SK-N-SH (cell line): ENCODE measurements around the gene EIF3F. TPM values are rescaled to one million over a fixed set of nuclear protein-coding genes. Genes with fewer than 3 reads are reported as not detected.
A peak's percentile ranks its signal among the peaks of the same experiment; 100 is the strongest.

Source experiments
- CTCF ChIA-PET: fragments of 300-600, 350-600 bp; formaldehyde crosslinking; extraction: SDS; loops from one replicate; lab custom pipeline; 2021; lab: Yijun Ruan, JAX
- POLR2A ChIA-PET: fragments of 350-600 bp; sonication (Branson Sonifier 250); formaldehyde crosslinking; extraction: SDS; loops from one replicate; lab custom pipeline; 2020; ENCODE audit warnings: antibody characterized with exemption, inconsistent platforms; lab: Yijun Ruan, JAX
- DNase-seq: peaks from one replicate; pipeline ENCODE4 v3.0.0; 2012
- H2AFZ ChIP-seq: fragments of 200-600 bp; sonication (generic); 2 replicates; pipeline ENCODE4 v1.8.1; 2016; ENCODE audit warnings: antibody characterized with exemption, mild to moderate bottlenecking, low read depth
- H3F3A ChIP-seq: fragments of 200-600 bp; sonication (generic); replicated peaks from 2 replicates; pipeline ENCODE3; 2016; ENCODE audit warnings: antibody characterized with exemption, mild to moderate bottlenecking; ENCODE audit not compliant: insufficient read depth
- H3K27ac ChIP-seq, 2 experiments: fragments of 200-500 bp in 1 of 2; fragments of 200-600 bp in 1 of 2; sonication (Bioruptor generic) in 1 of 2; sonication (generic), shearing (Covaris generic) in 1 of 2; 2 replicates each; pipeline versions ENCODE4 v1.5.1 to v1.6.1; 2014 to 2016; ENCODE audit warnings: low read depth in 2 of 2, inconsistent platforms in 1 of 2, low read length in 1 of 2, mild to moderate bottlenecking in 1 of 2, mixed read lengths in 1 of 2
- H3K27me3 ChIP-seq: fragments of 200-600 bp; sonication (generic), shearing (Covaris generic); 2 replicates; pipeline ENCODE4 v1.6.1; 2016; ENCODE audit warnings: mixed run types; ENCODE audit not compliant: insufficient read depth
- H3K36me3 ChIP-seq, 2 experiments: fragments of 200-500 bp in 1 of 2; fragments of 200-600 bp in 1 of 2; sonication (Bioruptor generic) in 1 of 2; sonication (generic) in 1 of 2; replicated peaks in 1 of 2; 2 replicates each; pipeline versions ENCODE3 to v1.5.1; 2014 to 2016; ENCODE audit warnings: low read length in 1 of 2, mild to moderate bottlenecking in 1 of 2; ENCODE audit not compliant: insufficient read depth in 2 of 2, control insufficient read depth in 1 of 2
- H3K4me1 ChIP-seq, 2 experiments: fragments of 200-500 bp in 1 of 2; fragments of 200-600 bp in 1 of 2; sonication (Bioruptor generic) in 1 of 2; sonication (generic), shearing (Covaris generic) in 1 of 2; 2 replicates each; pipeline versions ENCODE4 v1.5.1 to v1.6.1; 2014 to 2016; ENCODE audit warnings: low read depth in 1 of 2, low read length in 1 of 2, mixed run types in 1 of 2; ENCODE audit not compliant: insufficient read depth in 2 of 2, control insufficient read depth in 1 of 2
- H3K4me2 ChIP-seq: fragments of 200-600 bp; sonication (generic), shearing (Covaris generic); 2 replicates; pipeline ENCODE4 v1.6.1; 2017; ENCODE audit warnings: mixed run types
- H3K4me3 ChIP-seq, 2 experiments: fragments of 200-500 bp in 1 of 2; fragments of 200-600 bp in 1 of 2; sonication (Bioruptor generic) in 1 of 2; sonication (generic), shearing (Covaris generic) in 1 of 2; 2 replicates each; pipeline versions ENCODE4 v1.5.1 to v1.8.1; 2014 to 2016; ENCODE audit warnings: low read depth in 2 of 2, inconsistent platforms in 1 of 2, low read length in 1 of 2, mild to moderate bottlenecking in 1 of 2, mixed read lengths in 1 of 2, moderate library complexity in 1 of 2
- H3K79me2 ChIP-seq: fragments of 200-600 bp; sonication (generic); 2 replicates; pipeline ENCODE4 v1.8.1; 2017; ENCODE audit warnings: mild to moderate bottlenecking; ENCODE audit not compliant: insufficient read depth
- H3K9ac ChIP-seq: fragments of 200-600 bp; sonication (generic); 2 replicates; pipeline ENCODE4 v1.6.1; 2017; ENCODE audit warnings: mixed run types
- H3K9me2 ChIP-seq: fragments of 200-600 bp; sonication (generic); 2 replicates; pipeline ENCODE4 v1.6.1; 2017; ENCODE audit warnings: mixed run types
- H3K9me3 ChIP-seq: fragments of 200-600 bp; sonication (generic); 2 replicates; pipeline ENCODE4 v1.6.1; 2017; ENCODE audit warnings: mixed run types, mild to moderate bottlenecking, moderate library complexity
- H4K20me1 ChIP-seq: fragments of 200-600 bp; sonication (generic); 2 replicates; pipeline ENCODE4 v1.6.1; 2017; ENCODE audit warnings: mild to moderate bottlenecking, mixed run types; ENCODE audit not compliant: insufficient read depth
- CHD2 ChIP-seq: fragments of 150-350 bp; IDR thresholded peaks from 2 replicates; pipeline ENCODE4 v1.6.1; 2018; ENCODE audit warnings: low read length; ENCODE audit not compliant: partially characterized antibody
- CTCF ChIP-seq: fragments of 200-600 bp; sonication (generic); IDR thresholded peaks from 2 replicates; pipeline ENCODE4 v1.6.1; 2017; ENCODE audit warnings: antibody characterized with exemption, mild to moderate bottlenecking, moderate library complexity
- ELF1 ChIP-seq: IDR thresholded peaks from 2 replicates; pipeline ENCODE4 v1.4.0; 2012
- EP300 ChIP-seq, 2 experiments: IDR thresholded peaks; 2 replicates each; pipeline versions ENCODE4 v1.4.0 to v1.6.1; 2012; ENCODE audit warnings: borderline replicate concordance in 1 of 2, low read depth in 1 of 2, low read length in 1 of 2
- EZH2phosphoT487 ChIP-seq: fragments of 200-600 bp; sonication (generic); IDR thresholded peaks from 2 replicates; pipeline ENCODE4 v1.6.1; 2017; ENCODE audit warnings: low read depth, mixed run types, mild to moderate bottlenecking, antibody characterized with exemption, moderate library complexity, borderline replicate concordance
- FOSL2 ChIP-seq: IDR thresholded peaks from 2 replicates; pipeline ENCODE4 v1.4.0; 2012; ENCODE audit warnings: low read depth, mild to moderate bottlenecking, moderate library complexity, borderline replicate concordance
- FOXM1 ChIP-seq: IDR thresholded peaks from 2 replicates; pipeline ENCODE4 v1.4.0; 2012; ENCODE audit warnings: low read depth, mild to moderate bottlenecking
- GATA2 ChIP-seq: sonication (generic); formaldehyde crosslinking; IDR thresholded peaks from 2 replicates; pipeline ENCODE4 v1.5.0; 2020; ENCODE audit warnings: mild to moderate bottlenecking, missing genetic modification reagents
- JUND ChIP-seq: IDR thresholded peaks from 2 replicates; pipeline ENCODE4 v1.4.0; 2012
- MAX ChIP-seq: IDR thresholded peaks from 2 replicates; pipeline ENCODE4 v1.4.0; 2012; ENCODE audit warnings: low read depth
- MXI1 ChIP-seq: IDR thresholded peaks from 2 replicates; pipeline ENCODE4 v1.6.1; 2012; ENCODE audit warnings: mild to moderate bottlenecking, low read depth, low read length, improper control_type of control experiment
- NFIC ChIP-seq: IDR thresholded peaks from 2 replicates; pipeline ENCODE4 v1.4.0; 2012; ENCODE audit warnings: borderline replicate concordance
- NRF1 ChIP-seq: IDR thresholded peaks from 2 replicates; pipeline ENCODE4 v1.6.1; 2012; ENCODE audit warnings: low read depth, mild to moderate bottlenecking, low read length
- POLR2AphosphoS5 ChIP-seq: IDR thresholded peaks from 2 replicates; pipeline ENCODE4 v1.6.1; 2012; ENCODE audit warnings: low read depth, low read length
- RAD21 ChIP-seq: IDR thresholded peaks from 2 replicates; pipeline ENCODE4 v1.6.1; 2012; ENCODE audit warnings: mild to moderate bottlenecking, low read length
- RCOR1 ChIP-seq: fragments of 150-350 bp; IDR thresholded peaks from 2 replicates; pipeline ENCODE4 v1.6.1; 2017; ENCODE audit warnings: antibody characterized with exemption, low read length
- REST ChIP-seq: IDR thresholded peaks from 2 replicates; pipeline ENCODE4 v1.6.1; 2012; ENCODE audit warnings: mild to moderate bottlenecking, low read depth, low read length, moderate library complexity
- RXRA ChIP-seq: IDR thresholded peaks from 2 replicates; pipeline ENCODE4 v1.4.0; 2012; ENCODE audit warnings: low read depth, mild to moderate bottlenecking, borderline replicate concordance
- SIN3A ChIP-seq: IDR thresholded peaks from 2 replicates; pipeline ENCODE4 v1.6.1; 2012; ENCODE audit warnings: low read depth, mild to moderate bottlenecking, low read length, moderate library complexity, borderline replicate concordance
- SMC3 ChIP-seq: IDR thresholded peaks from 2 replicates; pipeline ENCODE4 v1.6.1; 2012; ENCODE audit warnings: low read depth, low read length, improper control_type of control experiment
- TCF12 ChIP-seq: IDR thresholded peaks from 2 replicates; pipeline ENCODE4 v1.4.0; 2012
- USF2 ChIP-seq: fragments of 150-350 bp; IDR thresholded peaks from 2 replicates; pipeline ENCODE4 v1.6.1; 2017; ENCODE audit warnings: antibody characterized with exemption, low read length, low read depth, borderline replicate concordance
- YY1 ChIP-seq: IDR thresholded peaks from 2 replicates; pipeline ENCODE4 v1.4.0; 2012; ENCODE audit warnings: low read depth, mild to moderate bottlenecking
- ZBTB33 ChIP-seq: IDR thresholded peaks from 2 replicates; pipeline ENCODE4 v1.4.0; 2012; ENCODE audit warnings: low read depth, borderline replicate concordance
- WGBS: methylation state at CpG from one replicate; pipeline ENCODE4 v1.1.6; 2017; ENCODE audit warnings: low lambda C conversion rate; 5-methylcytosine and 5-hydroxymethylcytosine counted together
- polyA plus RNA-seq, 3 experiments: library from polyadenylated mRNA; depleted of rRNA; stranded (reverse); fragments of >200 nt; gene quantifications; 2 replicates each; pipeline ENCODE4 v1.2.3, GENCODE V29; 2012

The EIF3F gene
- polyA plus RNA-seq, 1 of the 3 experiments (the other 2 are of a cell fraction): 341 TPM

GRCh38 chr11:8033305-8034105 is 46.4 kb downstream of the EIF3F start:
- Histone ChIP-seq H3K4me3 (no peak overlapping the region), H3K4me2 (no peak overlapping the region), H3K9me2 (no peaks in the 10 kb centered on the region), H3K36me3 (no peaks in the 10 kb centered on the region), H3K27me3 (no peaks in the 10 kb centered on the region), H2AFZ (no peak overlapping the region), H3F3A (no peaks in the 10 kb centered on the region), H3K79me2 (no peaks in the 10 kb centered on the region), H3K27ac (peak overlapping the region in 1 of 2 experiments; percentile 31; a peak in 1 of 4 replicates), H3K9me3 (no peaks in the 10 kb centered on the region), H3K9ac (no peak overlapping the region), H4K20me1 (no peaks in the 10 kb centered on the region), H3K4me1 (peaks cover 0 to 46% of the 10 kb centered on the region in 2 experiments; a peak in 1 of 4 replicates)
- TF ChIP-seq TCF12: peak; percentile 17; the same call in 1 of the 2 replicates
- TF ChIP-seq FOSL2: no peak
- no peak for TF ChIP-seq MXI1
- peak; percentile 98 for TF ChIP-seq SMC3
- TF ChIP-seq CTCF: peak; percentile 88
- TF ChIP-seq JUND: no peak
- TF ChIP-seq NRF1: 0 out of 2 replicates have a peak, but pooled peaks have one; percentile 13
- TF ChIP-seq REST: no peak
- TF ChIP-seq ELF1: no peak
- no peak for TF ChIP-seq EP300 (IDR thresholded peaks at IDR 0.05; ENCODE audit: borderline replicate concordance in 1 of 2, low read depth in 1 of 2, low read length in 1 of 2)
- TF ChIP-seq FOXM1: no peak
- no peak for TF ChIP-seq ZBTB33
- TF ChIP-seq CHD2: peak; percentile 50
- TF ChIP-seq RCOR1: peak; percentile 66
- TF ChIP-seq POLR2AphosphoS5: no peak
- no peak for TF ChIP-seq EZH2phosphoT487
- no peak for TF ChIP-seq GATA2 (CRISPR knock-in tag)
- no peak for TF ChIP-seq YY1
- TF ChIP-seq MAX: no peak
- peak; percentile 54; the same call in 1 of the 2 replicates for TF ChIP-seq SIN3A
- TF ChIP-seq USF2: no peak
- TF ChIP-seq RXRA: no peak
- TF ChIP-seq NFIC: peak; percentile 79; the same call in 1 of the 2 replicates
- TF ChIP-seq RAD21: peak; percentile 95
- peak; percentile 91 for DNase-seq
- WGBS: 71% methylated on average over 13 of the region's 19 CpGs
- CTCF ChIA-PET: interaction anchor here (0.6 to 11.3 kb wide), 30 partner anchors 11 to 571 kb away, joined by 3 to 620 read pairs (median 6); partner anchors contain the start of genes LMO1 and TUB
- POLR2A ChIA-PET: interaction anchor here (0.7 to 2.8 kb wide), 10 partner anchors 24 to 66 kb away, joined by 3 to 27 read pairs (median 4); no protein-coding TSS in a partner anchor
